T-helper 17 cell (primary cell): Measurements from ENCODE around the gene DUOX1. TPM values are rescaled to one million over a fixed set of nuclear protein-coding genes. Genes with fewer than 3 reads are reported as not detected.
A peak's percentile ranks its signal among the peaks of the same experiment; 100 is the strongest.

Experiments used
- ATAC-seq: fragments of 150-1000 bp; cut with Tn5 transposase; 2 replicates; pipeline ENCODE4 v1.10.0; 2021; ENCODE audit warnings: mild to moderate bottlenecking, moderate library complexity
- DNase-seq, 3 donors: peaks; one replicate each; pipeline versions ENCODE4 v3.0.0 to v3.0.0-alpha.2; 2020 to 2021
- H3K9me3 ChIP-seq: one replicate; pipeline ENCODE4 v1.7.0; 2013; ENCODE audit warnings: low read length, mild to moderate bottlenecking; ENCODE audit not compliant: control insufficient read depth, poor library complexity, severe bottlenecking
- H3K27ac Mint-ChIP-seq: one replicate; pipeline ENCODE4 v1.8.0; 2022; ENCODE audit warnings: mild to moderate bottlenecking, moderate library complexity, mixed read lengths
- H3K27me3 Mint-ChIP-seq: one replicate; pipeline ENCODE4 v1.8.0; 2022; ENCODE audit warnings: mixed read lengths
- H3K36me3 Mint-ChIP-seq: one replicate; pipeline ENCODE4 v1.8.0; 2022; ENCODE audit warnings: low read depth, mixed read lengths
- H3K4me1 Mint-ChIP-seq: one replicate; pipeline ENCODE4 v1.8.0; 2022; ENCODE audit warnings: mild to moderate bottlenecking, mixed read lengths
- H3K4me3 Mint-ChIP-seq: one replicate; pipeline ENCODE4 v1.8.0; 2022; ENCODE audit warnings: mild to moderate bottlenecking, moderate library complexity, mixed read lengths
- total RNA-seq, 4 donors: library from RNA in 2 of 4; stranded (reverse) in 2 of 4; gene quantifications; one replicate each; pipeline ENCODE4 v1.2.3 and lab custom pipeline; 2022 to 2026

Gene DUOX1
- total RNA-seq, 2 donors from 2014 or later: 0.42 TPM; not detected in 1

- DNase-seq (no peak), ATAC-seq (no peak)
- H3K4me1 Mint-ChIP-seq: peaks cover 18% of the 10 kb centered on the region
- peaks cover 12% of the 10 kb centered on the region for H3K36me3 Mint-ChIP-seq
- H3K9me3 ChIP-seq: no peaks in the 10 kb centered on the region
- H3K27me3 Mint-ChIP-seq: peaks cover 84% of the 10 kb centered on the region
- no peak overlapping the region for H3K4me3 Mint-ChIP-seq
- no peak overlapping the region for H3K27ac Mint-ChIP-seq
These were observed 9.5 kb upstream of the DUOX1 start for GRCh38 chr15:45120081-45120972.

DNA sequence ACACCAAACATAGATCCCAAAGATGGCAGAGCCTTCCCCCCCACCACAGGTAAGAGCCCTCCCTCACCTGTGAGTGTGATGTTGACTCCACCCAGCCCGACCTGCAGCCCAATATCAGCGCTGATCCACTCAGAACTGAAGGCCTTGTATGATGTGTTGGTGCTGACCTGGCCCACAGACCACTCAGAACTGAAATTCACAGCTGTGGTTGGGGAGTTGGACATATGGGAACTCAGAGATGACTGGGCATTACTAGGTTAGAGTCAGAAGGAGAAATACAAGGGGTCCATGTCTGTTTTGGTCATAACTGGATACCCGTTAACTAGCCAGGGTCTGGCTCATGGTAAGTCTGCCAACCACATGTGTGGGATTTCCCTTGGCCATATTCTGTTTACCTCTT lies 8.8 kb upstream of the DUOX1 start:
- no peak overlapping the region for H3K27ac Mint-ChIP-seq
- no peak for ATAC-seq
- H3K4me3 Mint-ChIP-seq: no peak overlapping the region
- peaks cover 18% of the 10 kb centered on the region for H3K36me3 Mint-ChIP-seq
- DNase-seq: no peak
- peaks cover 84% of the 10 kb centered on the region for H3K27me3 Mint-ChIP-seq
- H3K9me3 ChIP-seq: no peaks in the 10 kb centered on the region
- peaks cover 18% of the 10 kb centered on the region for H3K4me1 Mint-ChIP-seq

DNA sequence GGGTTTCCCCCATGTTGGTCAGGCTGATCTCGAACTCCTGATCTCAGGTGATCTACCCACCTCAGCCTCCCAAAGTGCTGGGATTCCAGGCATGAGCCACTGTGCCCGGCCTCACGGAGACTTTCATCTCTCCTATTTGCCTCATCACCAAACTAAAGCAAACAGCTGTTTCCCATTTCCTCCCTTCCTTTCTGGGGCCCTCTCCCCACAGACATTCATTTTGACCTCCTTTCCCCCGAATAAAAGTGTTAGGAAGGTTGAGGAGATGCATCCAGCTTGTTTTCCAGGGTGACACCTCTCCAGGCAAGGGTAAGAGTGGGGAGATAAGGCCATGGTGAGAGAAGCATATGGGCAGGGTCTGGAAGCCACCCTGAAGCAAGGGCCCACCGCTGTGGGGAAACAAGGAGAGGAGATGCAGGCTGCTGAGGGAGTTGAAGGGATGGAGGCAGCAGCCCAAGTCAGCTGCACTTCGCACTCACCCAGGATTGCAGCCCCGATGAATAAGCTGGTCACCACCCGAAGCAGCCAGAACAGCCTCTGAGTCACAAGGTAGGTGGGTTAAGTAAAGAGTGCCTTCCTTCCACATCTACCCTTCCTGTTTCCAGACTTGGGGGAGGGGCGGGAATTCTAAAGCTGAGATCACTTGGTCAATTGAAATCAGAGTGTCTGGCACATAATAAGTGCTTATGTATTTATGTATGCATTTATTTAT lies 7.9 kb upstream of the DUOX1 start:
- H3K4me1 Mint-ChIP-seq: peaks cover 19% of the 10 kb centered on the region
- no peaks in the 10 kb centered on the region for H3K9me3 ChIP-seq
- H3K4me3 Mint-ChIP-seq: no peak overlapping the region
- peaks cover 83% of the 10 kb centered on the region for H3K27me3 Mint-ChIP-seq
- H3K27ac Mint-ChIP-seq: no peak overlapping the region
- H3K36me3 Mint-ChIP-seq: peaks cover 22% of the 10 kb centered on the region
- no peak for DNase-seq
- no peak for ATAC-seq

DNA sequence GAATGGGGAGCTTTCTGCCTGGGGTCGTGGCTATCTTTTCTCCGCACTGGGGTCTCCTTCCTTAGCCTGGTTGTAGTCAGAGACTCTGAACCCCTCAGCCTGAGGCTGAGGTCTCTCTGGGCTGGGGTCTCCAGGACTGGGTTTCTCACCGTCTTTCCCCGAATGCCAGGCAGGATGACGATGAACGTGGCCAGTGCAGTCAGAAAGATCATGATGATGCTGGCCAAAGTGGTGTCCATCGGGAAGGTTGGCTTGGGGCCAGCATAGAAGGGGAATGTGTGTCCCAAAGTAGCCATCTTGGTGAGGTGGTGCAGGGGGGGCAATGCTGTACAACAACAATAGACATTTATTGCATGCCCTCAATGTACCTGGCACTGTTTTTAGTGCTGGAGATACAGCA lies 7.1 kb upstream of the DUOX1 start:
- no peaks in the 10 kb centered on the region for H3K9me3 ChIP-seq
- H3K27ac Mint-ChIP-seq: no peak overlapping the region
- peaks cover 11% of the 10 kb centered on the region for H3K4me1 Mint-ChIP-seq
- H3K27me3 Mint-ChIP-seq: peaks cover 78% of the 10 kb centered on the region
- no peak for ATAC-seq
- no peak overlapping the region for H3K4me3 Mint-ChIP-seq
- DNase-seq: no peak
- H3K36me3 Mint-ChIP-seq: peaks cover 22% of the 10 kb centered on the region

- Mint-ChIP-seq H3K27me3 (peaks cover 78% of the 10 kb centered on the region), H3K36me3 (peaks cover 20% of the 10 kb centered on the region), H3K4me3 (no peak overlapping the region), H3K4me1 (peaks cover 4% of the 10 kb centered on the region), H3K27ac (no peak overlapping the region)
- DNase-seq: no peak
- no peak for ATAC-seq
- no peaks in the 10 kb centered on the region for H3K9me3 ChIP-seq
These were observed 6.4 kb upstream of the DUOX1 start for GRCh38 chr15:45123397-45123796.

DNA sequence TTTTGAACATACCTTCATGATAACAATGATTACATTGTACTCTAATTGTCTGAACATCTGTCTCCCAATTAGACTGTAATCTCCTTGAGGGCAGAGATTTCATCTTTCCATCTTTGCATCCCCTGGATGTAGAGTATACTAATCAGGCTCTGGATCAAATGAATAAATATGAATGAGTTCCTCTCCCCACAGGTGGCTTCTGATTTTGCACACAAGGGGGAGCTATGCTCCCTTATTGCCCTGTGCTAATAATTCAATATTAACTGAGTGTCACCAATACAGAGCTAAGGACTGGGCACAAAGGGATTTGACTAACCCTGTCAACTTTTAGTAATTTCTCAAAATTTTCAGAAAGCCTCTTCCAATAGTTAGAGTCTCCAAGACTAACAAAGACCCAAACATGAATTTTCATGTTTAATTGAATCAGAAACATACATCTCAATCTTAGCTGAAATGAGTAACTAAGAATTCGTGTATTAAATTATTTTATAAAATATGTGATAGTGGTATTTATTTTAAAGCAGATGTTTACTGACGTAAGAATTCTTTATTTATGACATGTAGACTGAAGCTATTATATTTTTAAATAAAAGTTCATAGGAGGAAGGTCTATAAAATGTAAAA lies 3.1 kb upstream of the DUOX1 start:
- H3K27ac Mint-ChIP-seq: no peak overlapping the region
- peaks cover 77% of the 10 kb centered on the region for H3K27me3 Mint-ChIP-seq
- ATAC-seq (peak; percentile 77), DNase-seq (peak in 1 of 3 donors; percentile 36)
- H3K36me3 Mint-ChIP-seq: peaks cover 16% of the 10 kb centered on the region
- no peak overlapping the region for H3K4me3 Mint-ChIP-seq
- H3K4me1 Mint-ChIP-seq: peaks cover 3% of the 10 kb centered on the region
- H3K9me3 ChIP-seq: no peaks in the 10 kb centered on the region

- ATAC-seq: no peak
- peaks cover 82% of the 10 kb centered on the region for H3K27me3 Mint-ChIP-seq
- H3K4me3 Mint-ChIP-seq: peak overlapping the region; percentile 60
These were observed 689 bp upstream of the DUOX1 start for GRCh38 chr15:45128971-45129639.

DNA sequence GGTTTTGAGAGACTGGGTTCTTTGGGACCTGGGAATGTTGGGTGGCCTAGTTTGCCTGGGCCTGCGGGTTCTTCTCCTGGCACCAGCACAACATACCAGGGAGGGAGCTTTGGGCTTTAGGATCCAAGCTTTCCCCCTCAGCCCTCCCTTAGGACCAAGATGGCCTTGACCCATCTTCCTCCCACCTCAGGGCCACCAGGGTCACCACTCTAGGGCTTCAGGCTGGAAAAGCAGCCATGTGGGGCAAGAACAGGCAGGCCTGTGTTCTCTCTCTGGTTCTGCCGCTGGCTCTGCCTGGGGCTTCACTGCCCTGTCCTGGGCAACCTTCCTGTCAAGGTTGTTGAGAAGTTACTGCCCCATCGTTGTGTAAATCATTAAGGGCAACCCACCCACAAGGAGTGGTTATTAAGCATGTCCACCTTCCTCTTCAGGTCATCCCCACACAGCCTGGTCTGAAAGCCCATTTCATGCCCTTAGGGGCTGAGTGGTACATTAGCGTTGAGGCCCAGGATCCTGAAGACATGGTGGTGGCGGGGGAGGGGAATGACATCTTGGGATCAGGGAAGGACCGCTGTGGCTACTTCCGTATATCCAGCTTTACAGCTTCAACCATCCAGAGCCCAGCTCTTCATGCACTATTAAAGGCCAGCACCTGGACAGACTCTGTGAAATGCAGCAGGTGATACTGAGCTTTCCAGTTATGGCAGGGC lies 652 bp downstream of the DUOX1 start:
- Mint-ChIP-seq H3K27ac (no peak overlapping the region), H3K4me1 (peaks cover 6% of the 10 kb centered on the region), H3K36me3 (peaks cover 13% of the 10 kb centered on the region), H3K4me3 (peak overlapping the region; percentile 60), H3K27me3 (peaks cover 79% of the 10 kb centered on the region)
- ATAC-seq: no peak
- no peak for DNase-seq
- H3K9me3 ChIP-seq: no peaks in the 10 kb centered on the region

More at GRCh38 chr15:45128971-45129639, 689 bp upstream of the DUOX1 start:
- no peak for DNase-seq
- Mint-ChIP-seq H3K4me1 (peaks cover 5% of the 10 kb centered on the region), H3K36me3 (peaks cover 17% of the 10 kb centered on the region), H3K27ac (no peak overlapping the region)
- H3K9me3 ChIP-seq: no peaks in the 10 kb centered on the region

DNA sequence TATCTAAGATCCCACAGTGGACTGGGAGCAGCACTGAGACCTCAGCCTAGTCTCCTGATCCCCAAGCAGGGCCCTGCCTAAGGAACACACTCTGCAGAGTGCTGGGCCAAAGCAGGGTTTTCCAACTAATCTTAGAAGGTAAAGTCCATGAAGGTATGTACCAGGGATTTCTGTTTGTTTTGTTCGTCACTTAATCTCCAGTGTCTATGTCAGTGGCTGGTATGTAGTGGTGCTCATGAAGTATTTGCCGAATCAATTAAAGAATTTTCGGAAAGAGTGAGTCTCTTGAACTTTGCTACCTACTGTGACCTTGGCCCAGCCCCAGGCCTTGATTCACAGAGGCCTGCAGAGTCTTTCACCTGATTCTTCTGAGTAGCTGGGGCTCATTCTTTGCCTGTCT lies 1.7 kb downstream of the DUOX1 start:
- ATAC-seq: no peak
- no peak for DNase-seq
- Mint-ChIP-seq H3K4me3 (no peak overlapping the region), H3K27me3 (peaks cover 73% of the 10 kb centered on the region), H3K27ac (no peak overlapping the region), H3K4me1 (peaks cover 6% of the 10 kb centered on the region), H3K36me3 (peaks cover 5% of the 10 kb centered on the region)
- no peaks in the 10 kb centered on the region for H3K9me3 ChIP-seq

DNA sequence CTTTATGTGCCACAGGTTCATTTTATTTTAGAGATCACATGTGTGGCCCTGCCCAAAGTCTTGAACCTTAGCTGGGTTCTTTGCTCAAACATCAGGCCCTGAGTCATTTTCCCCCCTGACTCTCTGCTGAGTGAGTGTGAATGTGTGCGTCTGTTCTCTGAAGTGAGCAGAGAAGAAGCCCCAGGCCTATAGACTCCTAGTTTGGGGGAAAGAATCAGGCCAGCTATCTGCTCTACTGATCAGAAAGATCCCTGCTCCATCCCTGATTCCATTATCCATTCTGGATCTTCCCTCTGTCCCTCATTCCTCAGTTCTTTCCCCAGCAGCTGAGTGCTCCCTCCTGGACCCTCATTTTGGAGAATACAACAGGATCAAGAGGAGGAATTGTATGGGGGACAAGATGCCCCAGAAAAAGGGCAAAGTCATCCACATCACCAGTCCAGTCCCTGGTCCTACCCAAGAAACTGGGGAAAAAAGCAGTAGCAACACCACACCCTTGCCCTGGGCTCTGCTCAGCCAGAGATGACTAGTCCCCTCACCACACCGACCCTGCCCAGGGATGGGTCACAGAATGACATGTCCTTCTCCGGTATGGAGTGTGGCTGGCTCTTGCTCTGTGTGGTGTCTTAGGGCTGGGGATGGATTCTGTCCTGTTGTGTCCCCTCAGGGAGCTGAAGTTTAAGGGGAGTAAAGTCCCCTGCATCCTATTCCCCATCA lies 3.2 kb downstream of the DUOX1 start:
- H3K36me3 Mint-ChIP-seq: peaks cover 5% of the 10 kb centered on the region
- no peaks in the 10 kb centered on the region for H3K9me3 ChIP-seq
- H3K4me1 Mint-ChIP-seq: peaks cover 7% of the 10 kb centered on the region
- peaks cover 70% of the 10 kb centered on the region for H3K27me3 Mint-ChIP-seq
- no peak for ATAC-seq
- no peak overlapping the region for H3K27ac Mint-ChIP-seq
- no peak for DNase-seq
- no peak overlapping the region for H3K4me3 Mint-ChIP-seq

GRCh38 chr15:45133561-45133920 lies 3.7 kb downstream of the DUOX1 start:
- Mint-ChIP-seq H3K4me1 (peaks cover 7% of the 10 kb centered on the region), H3K27ac (no peak overlapping the region), H3K27me3 (peaks cover 70% of the 10 kb centered on the region), H3K36me3 (peaks cover 5% of the 10 kb centered on the region), H3K4me3 (no peak overlapping the region)
- H3K9me3 ChIP-seq: no peaks in the 10 kb centered on the region
- ATAC-seq (no peak), DNase-seq (no peak)

- no peak for ATAC-seq
- no peaks in the 10 kb centered on the region for H3K9me3 ChIP-seq
- peaks cover 5% of the 10 kb centered on the region for H3K36me3 Mint-ChIP-seq
- DNase-seq: no peak
- H3K4me1 Mint-ChIP-seq: peaks cover 7% of the 10 kb centered on the region
- H3K4me3 Mint-ChIP-seq: peak overlapping the region; percentile 65
- no peak overlapping the region for H3K27ac Mint-ChIP-seq
- peaks cover 66% of the 10 kb centered on the region for H3K27me3 Mint-ChIP-seq
These were observed 4.3 kb downstream of the DUOX1 start for GRCh38 chr15:45134046-45134445.
